Glomerular visceral epithelial cell (primary cell): Measurements from ENCODE around the gene GADD45A.
"Not testable (repeated sequence)": the region's sequence is repeated elsewhere in the genome, so short reads cannot be mapped to it uniquely, and the experiment has no call there.

Source experiments
- DNase-seq: peaks from one replicate; pipeline ENCODE4 v3.0.0-alpha.2; 2016; ENCODE audit errors: extremely low spot score

Gene GADD45A

GRCh38 chr1:67685067-67685557 lies at the start of gene GADD45A:
Gene GADD45A (plus strand): TSS chr1:67685201. CDS start chr1:67685495, 294 bp downstream.
- DNase-seq, result peak; percentile 100

- no peak for DNase-seq
Observed at GRCh38 chr1:67636146-67636545, 48.9 kb upstream of the GADD45A start.

GRCh38 chr1:67639361-67639760 lies 45.6 kb upstream of the GADD45A start:
- no peak for DNase-seq

GRCh38 chr1:67642629-67643028 lies 42.4 kb upstream of the GADD45A start:
- no peak for DNase-seq

GRCh38 chr1:67644566-67644965 lies 40.4 kb upstream of the GADD45A start:
- no peak for DNase-seq

GRCh38 chr1:67645495-67646144 lies 39.4 kb upstream of the GADD45A start:
- no peak for DNase-seq

- peak; percentile 34 for DNase-seq
Observed at GRCh38 chr1:67646145-67647035, 38.6 kb upstream of the GADD45A start.

- DNase-seq, result peak; percentile 71
Observed at GRCh38 chr1:67647036-67647798, 37.8 kb upstream of the GADD45A start.

GRCh38 chr1:67647814-67648358 lies 37.1 kb upstream of the GADD45A start:
- no peak for DNase-seq

GRCh38 chr1:67648582-67649326 lies 36.2 kb upstream of the GADD45A start:
- DNase-seq, result no peak

- DNase-seq, result no peak
Observed at GRCh38 chr1:67650061-67650460, 34.9 kb upstream of the GADD45A start.

GRCh38 chr1:67651031-67651430 lies 34.0 kb upstream of the GADD45A start:
- no peak for DNase-seq

GRCh38 chr1:67652800-67653199 lies 32.2 kb upstream of the GADD45A start:
- DNase-seq, result peak; percentile 42

GRCh38 chr1:67653304-67653703 lies 31.7 kb upstream of the GADD45A start:
- DNase-seq, result no peak

GRCh38 chr1:67655581-67655980 lies 29.4 kb upstream of the GADD45A start:
- DNase-seq, result no peak

- not testable (repeated sequence) for DNase-seq
Observed at GRCh38 chr1:67657152-67657551, 27.8 kb upstream of the GADD45A start.

- no peak for DNase-seq
Observed at GRCh38 chr1:67659229-67659628, 25.8 kb upstream of the GADD45A start.

GRCh38 chr1:67662884-67663283 lies 22.1 kb upstream of the GADD45A start:
- no peak for DNase-seq

GRCh38 chr1:67664048-67664447 lies 21.0 kb upstream of the GADD45A start:
- no peak for DNase-seq

- DNase-seq, result not testable (repeated sequence)
Observed at GRCh38 chr1:67665307-67665706, 19.7 kb upstream of the GADD45A start.

- DNase-seq, result no peak
Observed at GRCh38 chr1:67666636-67667035, 18.4 kb upstream of the GADD45A start.
